Pancreas (tissue), 10 donors: ENCODE results near the gene KRTAP21-2. TPM values are rescaled to one million over a fixed set of nuclear protein-coding genes. Genes with fewer than 3 reads are reported as not detected.

Source experiments
- ATAC-seq, 4 donors: fragments of 200-7000 bp; cut with Tn5 transposase; one replicate each; pipeline versions ENCODE4 v1.8.0 to v1.9.1; 2020; ENCODE audit warnings: mild to moderate bottlenecking in 4 of 4, moderate library complexity in 4 of 4
- DNase-seq, 6 donors: peaks; one replicate each; pipeline ENCODE4 v3.0.0-alpha.2; 2020
- FAIRE-seq: peaks from 2 replicates; lab custom pipeline; 2012; peaks lifted over from hg19 to GRCh38; lab: Jason Lieb, UNC
- H3K27ac ChIP-seq, 4 donors: fragments of 200-600 bp; sonication (generic); 1 replicate in 3 of 4; 2 replicates in 1 of 4; pipeline versions ENCODE4 v1.5.0 to v1.8.0; 2020
- H3K27me3 ChIP-seq, 4 donors: fragments of 200-600 bp; one replicate each; pipeline ENCODE4 v1.8.0; 2021
- H3K36me3 ChIP-seq, 3 donors: fragments of 200-600 bp; sonication (generic) in 1 of 3; one replicate each; pipeline versions ENCODE4 v1.5.0 to v1.8.0; 2020 to 2021
- H3K4me1 ChIP-seq, 3 donors: fragments of 200-600 bp; one replicate each; pipeline ENCODE4 v1.8.0; 2021
- H3K4me3 ChIP-seq, 4 donors: fragments of 200-600 bp; sonication (generic) in 2 of 4; one replicate each; pipeline versions ENCODE4 v1.5.0 to v1.8.0; 2020 to 2021
- H3K9me3 ChIP-seq, 4 donors: fragments of 200-600 bp; one replicate each; pipeline ENCODE4 v1.8.0; 2021
- CTCF ChIP-seq, 4 donors: fragments of 200-600 bp; sonication (generic) in 3 of 4; IDR thresholded peaks; one replicate each; pipeline versions ENCODE4 v1.5.0 to v1.8.0; 2021; ENCODE audit warnings: antibody characterized with exemption in 4 of 4
- WGBS, 2 donors: extraction: QIAGEN DNeasy Blood & Tissue Kit; methylation state at CpG; one replicate each; pipeline ENCODE4 v1.1.7; 2013; 5-methylcytosine and 5-hydroxymethylcytosine counted together
- intact Hi-C, 3 donors: fragments of 100-400 bp; cut with DNase I; formaldehyde crosslinking; loops; one replicate each; pipeline versions ENCODE4 v1.11.1 to v1.14.2; 2022
- polyA plus RNA-seq, 2 donors: library from polyadenylated mRNA; stranded (reverse); fragments of 200-250 nt; gene quantifications; one replicate each; pipeline ENCODE4 v1.2.3, GENCODE V29; 2013
- total RNA-seq, 6 donors: library from RNA; stranded (reverse); fragmentation: NEBNext Ultra II Directional in 4 of 6; extraction: Animal tissue kit (Norgen Biotek cat#: 25700) in 4 of 6; gene quantifications; one replicate each; pipeline versions ENCODE4 v1.2.1 to v1.2.4, GENCODE V29; 2021 to 2023
- donor health status: healthy with polysubstance abuse.
- donor health status: DM: no; HTN: no; CAD: no; lungs with moderate emphysema.
- donor health status: DM: no; HTN: no; CAD: no.
- donor health status: control.
- donor health status: control.
- donor health status: Bipolar disorder and iron deficiency.
- donor health status: DM: yes; HTN: yes; CAD: no.
- donor health status: DM: no; HTN: no; CAD: no.
- donor health status: DM: no; HTN: no; CAD: no.
- donor health status: DM: yes; HTN: yes; CAD: no.

The KRTAP21-2 gene
- total and polyA plus RNA-seq, 8 donors: not detected

- Histone ChIP-seq H3K9me3 (no peaks in the 10 kb centered on the region), H3K27ac (no peak overlapping the region), H3K27me3 (no peaks in the 10 kb centered on the region), H3K4me1 (no peaks in the 10 kb centered on the region), H3K4me3 (no peak overlapping the region), H3K36me3 (no peaks in the 10 kb centered on the region)
- DNase-seq (no peak), FAIRE-seq (no peak), ATAC-seq (no peak)
- WGBS, 2 donors: 90 to 100% methylated on average over 1 of the region's 1 CpG
- no peak for TF ChIP-seq CTCF (IDR thresholded peaks at IDR 0.05)
- intact Hi-C loops: no loop called here
Observed at GRCh38 chr21:30719401-30719800, 27.7 kb downstream of the KRTAP21-2 start.

GRCh38 chr21:30718239-30718909, 28.7 kb downstream of the KRTAP21-2 start, which contains the start of gene KRTAP21-3:
KRTAP21-3 (minus strand) TSS chr21:30718777; CDS start chr21:30718759, 18 bp downstream.
- DNase-seq: no peak
- Histone ChIP-seq H3K36me3 (no peaks in the 10 kb centered on the region), H3K27me3 (no peaks in the 10 kb centered on the region), H3K4me3 (no peak within 1 kb of the TSS), H3K9me3 (no peaks in the 10 kb centered on the region), H3K4me1 (no peaks in the 10 kb centered on the region), H3K27ac (no peak within 1 kb of the TSS)
- no peak for FAIRE-seq
- 78% methylated on average over 3 of the region's 3 CpGs for WGBS, 2 donors
- ATAC-seq: no peak
- no peak for TF ChIP-seq CTCF (IDR thresholded peaks at IDR 0.05)
- intact Hi-C loops: no loop called here

- ATAC-seq (no peak), FAIRE-seq (no peak), DNase-seq (no peak)
- intact Hi-C loops: no loop called here
- Histone ChIP-seq H3K4me1 (no peaks in the 10 kb centered on the region), H3K27ac (no peak overlapping the region), H3K4me3 (no peak overlapping the region), H3K36me3 (no peaks in the 10 kb centered on the region), H3K9me3 (no peaks in the 10 kb centered on the region), H3K27me3 (no peaks in the 10 kb centered on the region)
- WGBS, 2 donors: 85 to 91% methylated on average over 2 of the region's 2 CpGs
- no peak for TF ChIP-seq CTCF (IDR thresholded peaks at IDR 0.05)
Observed at GRCh38 chr21:30717105-30717504, 30.0 kb downstream of the KRTAP21-2 start.

GRCh38 chr21:30714946-30715345, 32.1 kb downstream of the KRTAP21-2 start:
- Histone ChIP-seq H3K36me3 (no peaks in the 10 kb centered on the region), H3K4me1 (no peaks in the 10 kb centered on the region), H3K9me3 (no peaks in the 10 kb centered on the region), H3K4me3 (no peak overlapping the region), H3K27me3 (no peaks in the 10 kb centered on the region), H3K27ac (no peak overlapping the region)
- DNase-seq: no peak
- FAIRE-seq: no peak
- intact Hi-C loops: no loop called here
- WGBS, 2 donors: 80 to 81% methylated on average over 2 of the region's 2 CpGs
- no peak for ATAC-seq
- no peak for TF ChIP-seq CTCF (IDR thresholded peaks at IDR 0.05)

- TF ChIP-seq CTCF (IDR thresholded peaks at IDR 0.05): no peak
- no peak for ATAC-seq
- intact Hi-C loops: no loop called here
- no peaks in the 10 kb centered on the region for H3K36me3 ChIP-seq
- H3K4me1 ChIP-seq: no peaks in the 10 kb centered on the region
- no peak overlapping the region for H3K4me3 ChIP-seq
- H3K27ac ChIP-seq: no peak overlapping the region
- no peak for FAIRE-seq
- H3K9me3 ChIP-seq: no peaks in the 10 kb centered on the region
- 36 to 38% methylated on average over 3 of the region's 3 CpGs for WGBS, 2 donors
- H3K27me3 ChIP-seq: no peaks in the 10 kb centered on the region
- no peak for DNase-seq
Observed at GRCh38 chr21:30714456-30714855, 32.6 kb downstream of the KRTAP21-2 start.
